Stimulated activated CD4-positive, alpha-beta T cell treated with anti-CD3 and anti-CD28 coated beads, Interleukin-2, amount 100 ng/mL, for 4 hours (primary cell): Measurements from ENCODE around the gene ADCY7.

Experiments
- DNase-seq: peaks from one replicate; pipeline ENCODE4 v3.0.0-alpha.2; 2020; ENCODE audit warnings: low read depth

ADCY7 gene

DNA sequence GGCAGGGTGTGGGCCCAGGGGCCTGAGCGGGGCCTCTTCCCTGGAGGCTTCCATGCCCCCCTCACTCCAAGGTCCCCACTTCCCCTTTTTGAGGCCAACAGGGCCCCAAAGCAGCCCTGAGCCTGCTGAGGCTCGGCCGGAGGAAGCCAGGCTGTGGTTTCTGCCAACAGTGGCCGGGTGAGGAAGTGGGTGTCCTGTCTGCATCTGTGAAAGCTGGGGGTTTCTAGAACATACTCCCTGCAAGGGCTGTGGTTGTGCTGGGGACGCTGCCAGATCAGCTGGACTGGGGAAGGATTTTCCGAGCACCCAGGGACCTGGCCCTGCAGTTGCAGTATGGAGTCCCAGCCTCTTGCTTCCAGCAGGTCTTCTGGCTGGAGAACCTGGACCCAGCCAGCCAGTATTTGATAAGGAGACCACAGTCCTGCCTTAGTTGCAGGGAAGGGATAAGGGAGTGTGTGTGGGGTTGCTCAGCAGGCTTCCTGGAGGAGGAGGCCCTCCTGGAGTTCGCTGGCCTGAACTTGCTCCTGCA lies 15.7 kb downstream of the ADCY7 start:
- DNase-seq: no peak

DNA sequence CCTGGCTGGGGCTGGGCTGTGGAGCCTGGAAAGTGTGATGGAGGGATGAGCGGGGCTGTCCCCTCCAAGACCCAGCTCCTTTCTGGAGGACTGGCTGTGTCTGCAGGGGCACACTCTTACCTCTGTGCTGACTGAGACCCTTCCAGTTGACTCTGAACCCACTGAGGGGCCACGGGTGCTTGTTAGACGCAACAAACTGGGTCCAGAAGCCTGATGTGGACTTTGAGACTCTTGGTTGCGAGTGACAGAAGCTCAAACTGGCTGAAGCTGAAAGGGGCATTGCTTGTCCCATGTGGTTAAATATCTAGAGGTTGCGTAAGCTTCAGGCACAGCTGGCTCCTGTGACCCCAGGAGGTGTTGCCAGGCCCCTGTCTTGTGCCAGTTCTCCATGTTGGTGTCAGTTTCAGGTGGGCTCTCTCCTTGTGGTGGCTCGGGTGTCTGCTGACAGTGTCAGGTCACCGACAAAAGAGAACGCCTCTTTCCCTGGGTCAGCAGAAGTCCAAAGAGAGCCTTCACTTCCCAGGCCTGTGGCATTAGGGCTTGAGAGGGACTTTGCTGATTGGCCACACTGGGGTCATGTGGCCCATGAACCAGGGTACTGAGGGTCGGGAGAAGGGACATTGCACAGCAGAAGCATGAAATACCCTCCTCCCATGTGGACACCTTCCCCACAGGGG lies 16.7 kb downstream of the ADCY7 start:
- DNase-seq: no peak

DNA sequence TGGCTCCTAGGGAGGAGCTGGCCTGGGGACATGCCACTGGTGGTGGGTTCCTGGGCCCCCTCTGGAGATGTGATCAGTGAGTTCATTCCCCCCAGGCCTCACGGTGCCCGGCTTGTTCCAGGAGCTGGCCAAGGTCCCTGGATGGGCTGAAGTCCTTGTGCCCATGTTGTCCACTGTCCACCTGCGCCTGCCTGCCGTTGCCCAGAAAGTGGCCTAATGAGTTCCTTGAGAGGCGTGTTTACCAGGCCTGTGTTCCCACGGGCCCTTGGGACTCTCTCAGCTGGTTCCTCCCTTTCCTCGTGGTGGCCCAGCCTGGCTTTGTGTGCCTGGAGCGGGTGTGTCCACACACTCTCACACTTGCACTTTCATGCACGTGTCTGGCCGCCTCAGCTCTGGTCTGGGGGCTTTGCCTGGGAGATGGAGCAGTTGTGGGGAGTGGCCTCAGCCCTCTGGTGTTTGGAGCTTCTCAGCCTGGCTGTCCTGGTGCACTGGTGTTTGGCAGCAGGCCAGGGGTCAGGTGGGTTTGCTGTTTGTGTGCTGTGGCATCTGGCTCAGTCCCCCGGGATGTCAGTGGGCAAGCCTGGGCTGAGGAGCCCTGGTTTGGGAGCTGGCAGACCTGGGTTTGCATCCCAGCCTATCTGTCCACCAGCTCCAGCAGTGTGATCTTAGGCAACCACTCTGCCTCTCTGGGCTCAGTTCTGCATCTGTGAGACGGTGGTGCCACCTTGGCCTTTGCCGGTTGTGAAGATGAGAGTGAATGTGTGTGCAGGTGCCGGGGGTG lies 18.0 kb downstream of the ADCY7 start:
- DNase-seq: no peak

- DNase-seq: no peak
Measured at GRCh38 chr16:50285406-50286003, 19.2 kb downstream of the ADCY7 start.

DNA sequence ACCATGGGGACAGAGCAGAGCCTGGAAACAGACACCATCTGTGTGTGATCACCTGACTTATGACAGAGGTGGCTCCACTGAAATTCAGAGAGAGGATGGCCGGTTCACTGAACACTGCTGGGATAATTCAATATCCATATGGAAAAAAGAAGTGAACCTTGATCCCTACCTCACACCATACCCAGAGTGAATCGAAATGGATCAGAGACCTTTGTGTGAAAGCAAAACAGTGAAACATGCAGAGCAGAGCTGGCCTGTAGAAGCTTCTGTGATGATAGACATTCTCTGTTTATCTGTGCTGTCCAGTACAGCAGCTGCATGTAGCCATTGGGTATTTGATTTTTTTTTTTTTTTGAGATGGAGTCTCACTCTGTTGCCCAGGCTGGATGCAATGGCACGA lies 20.3 kb downstream of the ADCY7 start:
- no peak for DNase-seq

DNA sequence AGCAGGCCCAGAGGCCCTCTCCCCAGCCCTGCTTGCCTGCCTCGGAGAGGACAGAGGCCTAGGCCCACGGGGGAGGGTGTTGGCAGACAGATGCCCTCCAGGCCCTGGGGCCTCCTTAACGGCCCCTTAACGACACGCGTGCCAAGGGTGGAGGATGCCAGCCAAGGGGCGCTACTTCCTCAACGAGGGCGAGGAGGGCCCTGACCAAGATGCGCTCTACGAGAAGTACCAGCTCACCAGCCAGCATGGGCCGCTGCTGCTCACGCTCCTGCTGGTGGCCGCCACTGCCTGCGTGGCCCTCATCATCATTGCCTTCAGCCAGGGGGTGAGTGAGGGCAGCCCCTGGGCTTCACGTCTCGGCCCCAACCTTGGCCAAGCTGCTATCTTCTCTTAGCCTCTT lies 21.7 kb downstream of the ADCY7 start:
- no peak for DNase-seq

DNA sequence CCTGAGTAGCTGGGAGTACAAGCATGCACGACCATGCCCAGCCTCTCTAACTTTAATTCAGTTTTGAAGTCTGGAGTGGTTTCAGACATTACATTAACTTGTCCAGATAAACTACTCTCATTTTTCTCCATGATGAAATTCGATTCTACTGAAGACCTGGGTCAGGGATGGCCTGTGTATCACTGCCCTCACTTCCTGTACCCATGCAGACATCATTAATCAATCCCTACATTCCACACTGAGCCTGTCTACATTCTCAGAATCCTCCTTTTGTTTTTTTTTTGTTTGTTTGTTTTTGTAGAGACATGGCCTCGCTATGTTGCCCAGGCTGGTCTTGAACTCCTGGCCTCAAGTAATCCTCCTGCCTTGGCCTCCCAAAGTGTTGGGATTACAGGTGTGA lies 22.6 kb downstream of the ADCY7 start:
- no peak for DNase-seq

GRCh38 chr16:50289950-50290764 lies 23.8 kb downstream of the ADCY7 start:
- DNase-seq: no peak

DNA sequence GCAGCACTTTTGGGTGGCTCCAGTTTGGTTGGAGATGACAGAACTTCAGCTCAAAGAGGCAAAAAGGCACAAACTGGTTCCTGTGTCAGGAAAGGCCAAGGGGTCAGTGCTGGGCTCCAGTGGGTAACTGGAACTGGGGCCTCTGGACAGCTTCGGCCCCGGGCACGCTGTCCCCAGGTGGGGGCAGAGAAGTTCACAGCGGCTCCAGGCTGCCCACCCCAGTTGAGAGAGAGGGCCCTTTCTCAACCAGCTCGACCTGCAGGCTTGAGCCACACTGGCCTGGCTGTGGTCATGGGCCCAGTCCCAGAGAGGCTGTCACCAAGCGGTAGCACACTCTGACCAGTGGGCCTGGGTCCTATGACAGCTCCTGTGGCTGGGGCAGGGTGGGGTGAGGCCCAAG lies 24.5 kb downstream of the ADCY7 start:
- DNase-seq: no peak

DNA sequence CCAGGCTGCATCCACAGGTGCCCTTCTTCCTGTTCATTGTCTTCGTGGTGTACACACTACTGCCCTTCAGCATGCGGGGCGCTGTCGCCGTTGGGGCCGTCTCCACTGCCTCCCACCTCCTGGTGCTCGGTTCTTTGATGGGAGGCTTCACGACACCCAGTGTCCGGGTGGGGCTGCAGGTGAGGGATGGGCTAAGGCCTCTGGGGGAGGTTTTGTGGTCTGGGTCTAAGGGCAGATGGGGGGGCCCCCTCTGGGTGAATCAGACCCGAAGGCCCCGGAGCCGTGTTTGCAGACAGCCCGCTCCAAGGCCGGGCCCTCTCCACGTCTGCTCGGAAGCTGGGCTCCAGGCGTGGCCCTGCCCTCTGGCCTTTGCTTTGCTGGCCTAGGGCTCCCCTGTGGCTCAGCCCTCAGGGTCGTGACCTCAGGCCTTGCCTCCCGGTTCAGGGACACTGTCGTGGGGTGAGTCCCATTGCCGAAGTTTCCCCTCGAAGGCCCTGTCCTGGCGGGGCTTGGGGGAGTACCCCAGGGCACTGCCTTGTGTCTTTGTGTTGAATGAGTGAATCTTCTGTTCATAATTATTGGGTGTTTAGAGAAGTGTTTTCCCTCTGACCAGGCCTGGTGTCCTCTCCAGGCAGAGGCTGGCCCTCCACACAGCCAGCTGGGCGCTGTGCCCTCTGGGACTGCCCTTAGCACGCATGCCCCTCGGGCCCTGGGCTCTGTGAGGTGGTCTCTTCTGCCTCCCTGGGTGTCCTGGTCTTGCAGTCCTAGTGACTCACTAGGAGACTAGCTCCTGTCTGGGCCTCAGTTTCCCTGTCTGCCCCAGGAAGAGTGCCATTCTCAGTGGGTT lies 25.6 kb downstream of the ADCY7 start:
- DNase-seq: no peak

DNA sequence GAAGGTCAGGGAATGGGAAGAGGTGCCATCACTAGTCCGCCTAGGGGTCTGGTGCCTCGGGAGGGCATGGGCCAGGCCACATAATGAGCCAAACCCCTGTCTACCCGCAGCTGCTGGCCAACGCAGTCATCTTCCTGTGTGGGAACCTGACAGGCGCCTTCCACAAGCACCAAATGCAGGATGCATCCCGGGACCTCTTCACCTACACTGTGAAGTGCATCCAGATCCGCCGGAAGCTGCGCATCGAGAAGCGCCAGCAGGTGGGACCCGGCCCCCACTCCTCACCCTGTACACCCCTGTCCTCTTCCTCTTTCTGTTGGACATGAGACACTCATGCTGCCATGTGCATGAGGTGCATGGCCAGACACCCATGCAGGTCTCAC lies 26.2 kb downstream of the ADCY7 start:
- DNase-seq: no peak

GRCh38 chr16:50293041-50293783 lies 26.9 kb downstream of the ADCY7 start:
- no peak for DNase-seq

GRCh38 chr16:50293994-50294855 lies 27.9 kb downstream of the ADCY7 start:
- DNase-seq: no peak

DNA sequence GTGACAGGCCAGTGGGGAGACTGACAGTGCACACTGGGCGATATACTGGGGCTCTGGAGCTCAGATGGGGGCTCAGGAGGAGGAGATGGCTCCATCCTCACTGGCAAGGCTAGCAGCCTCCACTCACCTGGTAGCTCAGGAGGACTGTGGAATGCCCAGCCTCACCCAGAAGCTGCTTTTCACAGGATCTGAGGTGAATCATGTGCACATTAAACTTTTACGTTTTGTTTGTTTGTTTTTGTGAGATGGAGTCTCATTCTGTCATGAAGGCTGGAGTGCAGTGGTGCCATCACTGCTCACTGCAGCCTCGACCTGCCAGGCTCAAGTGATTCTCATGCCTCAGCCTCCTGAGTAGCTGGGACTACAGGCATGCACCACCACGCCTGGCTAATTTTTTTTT lies 28.6 kb downstream of the ADCY7 start:
- no peak for DNase-seq

DNA sequence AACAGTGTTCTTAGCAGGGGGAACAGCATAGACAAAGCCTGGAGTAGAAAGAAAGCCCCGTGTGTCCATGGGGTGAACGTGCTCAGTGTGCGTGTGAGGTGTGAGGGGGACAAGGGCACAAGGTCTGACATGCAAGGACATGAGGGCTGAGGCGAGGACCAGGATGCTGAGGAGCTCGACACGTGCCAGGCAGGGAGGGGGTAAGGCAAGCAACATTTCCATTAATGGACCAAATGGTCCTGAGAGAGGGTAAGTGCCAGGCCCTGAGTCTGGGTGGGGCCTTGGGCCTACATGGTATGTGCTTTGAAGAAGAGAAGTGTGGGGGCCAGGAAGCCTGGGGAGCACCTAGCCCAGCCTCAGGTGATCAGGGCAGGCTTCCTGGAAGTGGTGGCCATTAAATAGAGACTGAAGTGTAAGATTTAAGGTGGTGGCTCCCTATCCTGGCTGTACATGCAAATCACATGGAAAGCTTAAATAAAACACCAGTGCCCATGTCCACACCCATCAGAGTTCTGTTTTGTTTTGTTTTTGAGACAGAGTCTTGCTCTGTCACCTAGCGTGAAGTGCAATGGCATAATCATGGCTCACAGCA lies 29.3 kb downstream of the ADCY7 start:
- no peak for DNase-seq

DNA sequence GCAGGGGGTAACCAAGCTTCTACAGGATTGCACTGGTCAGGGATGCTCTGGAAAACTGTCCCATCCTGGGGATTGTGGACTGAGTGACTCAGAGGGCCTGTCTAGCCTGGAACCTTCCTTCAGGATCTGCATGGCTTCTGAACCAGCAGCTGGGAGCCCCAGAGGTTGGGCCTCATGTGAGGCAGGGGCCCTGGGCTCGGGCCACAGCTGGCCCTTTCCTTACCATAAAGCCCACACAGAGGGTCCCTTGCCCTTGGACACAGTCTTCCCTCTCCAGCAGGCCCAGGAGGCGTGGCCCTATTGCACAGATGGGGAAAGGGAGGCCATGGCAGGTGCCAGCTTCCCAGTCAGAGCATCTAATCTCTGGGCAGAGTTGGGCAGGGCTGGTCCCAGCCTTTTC lies 30.5 kb downstream of the ADCY7 start:
- no peak for DNase-seq

DNA sequence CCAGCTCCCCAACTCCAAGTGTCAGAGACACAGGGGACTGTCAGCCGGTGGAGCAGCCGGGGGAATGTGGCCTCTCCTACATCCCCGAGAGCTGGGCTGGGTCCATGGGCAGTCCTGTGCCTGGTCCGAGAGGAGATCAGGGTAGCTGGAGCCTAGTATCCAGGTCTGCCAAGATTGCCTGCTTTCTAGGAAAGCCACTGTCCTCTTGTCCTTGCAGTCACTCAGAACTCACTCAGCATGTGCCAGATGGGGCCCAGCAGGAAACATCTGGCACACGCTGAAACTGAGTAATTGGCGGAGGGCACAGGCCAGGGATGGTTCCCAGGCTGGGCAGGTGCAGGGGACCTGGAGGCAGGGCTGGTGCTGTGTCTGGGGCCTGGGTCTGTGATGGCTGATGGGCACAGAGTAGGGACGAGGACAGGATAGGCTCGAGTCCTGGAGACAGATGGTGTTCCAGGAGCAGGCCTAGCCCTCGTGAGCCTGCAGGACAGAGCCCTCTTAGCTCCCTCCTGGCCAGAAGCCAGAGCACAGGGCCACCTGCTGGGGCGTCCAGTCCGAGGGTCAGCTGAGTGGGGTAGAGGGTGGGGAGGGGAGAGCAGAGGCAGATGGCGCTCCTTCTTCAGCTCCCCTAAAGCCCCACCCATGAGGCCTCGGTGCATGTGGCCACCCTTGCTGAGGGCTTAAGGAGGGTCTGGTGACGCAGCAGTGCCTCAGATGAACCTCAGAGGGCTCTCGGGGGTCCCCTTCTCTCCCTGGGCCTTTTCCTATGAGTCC lies 31.1 kb downstream of the ADCY7 start:
- DNase-seq: no peak

GRCh38 chr16:50298075-50298460 lies 31.7 kb downstream of the ADCY7 start:
- no peak for DNase-seq
